Omental fat pad (tissue), 4 donors: ENCODE measurements around the gene U2AF2. TPM values are rescaled to one million over a fixed set of nuclear protein-coding genes. Genes with fewer than 3 reads are reported as not detected.

Experiments used
- ATAC-seq: fragments of 150-250 bp; one replicate; pipeline ENCODE4 v1.9.1; 2016; ENCODE audit warnings: mild to moderate bottlenecking, moderate library complexity; ENCODE audit not compliant: low FRiP score
- DNase-seq: peaks from one replicate; pipeline ENCODE4 v3.0.0-alpha.2; 2019; ENCODE audit warnings: low spot score
- CTCF ChIP-seq, 3 donors: fragments of 450-650 bp; IDR thresholded peaks; one replicate each; pipeline ENCODE4 v1.5.1; 2016 to 2017; ENCODE audit warnings: antibody characterized with exemption in 3 of 3, mild to moderate bottlenecking in 3 of 3, moderate library complexity in 2 of 3
- total RNA-seq, 4 donors: library from RNA; depleted of rRNA; stranded (reverse); fragments of >200 nt; gene quantifications; one replicate each; pipeline ENCODE4 v1.1.0, GENCODE V29; 2016

U2AF2 gene
- total RNA-seq, 4 donors from 2014 or later, result 55.2 to 132 (median 86.1) TPM

GRCh38 chr19:55679343-55680257, 24.8 kb downstream of the U2AF2 start:
- no peak for DNase-seq
- ATAC-seq, result no peak
- no peak for TF ChIP-seq CTCF (IDR thresholded peaks at IDR 0.05)

- no peak for TF ChIP-seq CTCF (IDR thresholded peaks at IDR 0.05)
- DNase-seq (no peak), ATAC-seq (no peak)
Measured at GRCh38 chr19:55680339-55681130, 25.7 kb downstream of the U2AF2 start.

GRCh38 chr19:55681131-55682092, 26.6 kb downstream of the U2AF2 start:
- no peak for TF ChIP-seq CTCF (IDR thresholded peaks at IDR 0.05)
- ATAC-seq, result no peak
- DNase-seq, result no peak

- ATAC-seq (no peak), DNase-seq (no peak)
- TF ChIP-seq CTCF (IDR thresholded peaks at IDR 0.05), result no peak
Measured at GRCh38 chr19:55683449-55684261, 28.8 kb downstream of the U2AF2 start.

GRCh38 chr19:55684946-55685681, 30.3 kb downstream of the U2AF2 start:
- ATAC-seq, result no peak
- no peak for DNase-seq
- no peak for TF ChIP-seq CTCF (IDR thresholded peaks at IDR 0.05)
